Measurements from ENCODE around the gene MSH5. TPM values are rescaled to one million over a fixed set of nuclear protein-coding genes. Genes with fewer than 3 reads are reported as not detected.
A peak's percentile ranks its signal among the peaks of the same experiment; 100 is the strongest.

MSH5 gene
- total RNA-seq, 3 donors from 2014 or later: 14.1 to 29.9 (median 29.7) TPM

- ATAC-seq: peak; percentile 3
These were observed 2.4 kb upstream of the MSH5 start for GRCh38 chr6:31737315-31737990.

GRCh38 chr6:31737991-31738979, 1.5 kb upstream of the MSH5 start:
- Histone ChIP-seq H3K36me3 (ENCODE audit: low read depth) (no peaks in the 10 kb centered on the region), H3K4me1 (ENCODE audit: low read depth) (peaks cover 34% of the 10 kb centered on the region), H3K9me3 (no peaks in the 10 kb centered on the region), H3K4me3 (no peak overlapping the region)
- intact Hi-C loops (cut with DNase I, micrococcal nuclease): no loop called here
- ATAC-seq (peak; percentile 44), DNase-seq (peak; percentile 76 to 91 (median 77))
- peak; percentile 17 for TF ChIP-seq CTCF (IDR thresholded peaks at IDR 0.05)

More at GRCh38 chr6:31737315-31737990, 2.4 kb upstream of the MSH5 start:
- Histone ChIP-seq H3K36me3 (ENCODE audit: low read depth) (peaks cover 6% of the 10 kb centered on the region), H3K4me1 (ENCODE audit: low read depth) (peaks cover 35% of the 10 kb centered on the region), H3K9me3 (no peaks in the 10 kb centered on the region), H3K4me3 (no peak overlapping the region)
- intact Hi-C loops (cut with DNase I, micrococcal nuclease): no loop called here
- no peak for TF ChIP-seq CTCF (IDR thresholded peaks at IDR 0.05)
- peak in 2 of 3 donors; percentile 53 to 70 for DNase-seq

- Histone ChIP-seq H3K9me3 (no peaks in the 10 kb centered on the region), H3K36me3 (ENCODE audit: low read depth) (no peaks in the 10 kb centered on the region), H3K4me1 (ENCODE audit: low read depth) (peaks cover 23% of the 10 kb centered on the region), H3K4me3 (peak overlapping the region; percentile 20)
- DNase-seq (peak in 2 of 3 donors; percentile 46 to 72), ATAC-seq (peak; percentile 0)
- TF ChIP-seq CTCF (IDR thresholded peaks at IDR 0.05): no peak
- intact Hi-C loops (cut with DNase I, micrococcal nuclease): no loop called here
These were observed 805 bp downstream of the MSH5 start for GRCh38 chr6:31740397-31741223.

GRCh38 chr6:31741815-31742214, 2.0 kb downstream of the MSH5 start:
- Histone ChIP-seq H3K4me3 (no peak overlapping the region), H3K9me3 (no peaks in the 10 kb centered on the region), H3K36me3 (ENCODE audit: low read depth) (no peaks in the 10 kb centered on the region), H3K4me1 (ENCODE audit: low read depth) (peaks cover 20% of the 10 kb centered on the region)
- ATAC-seq (no peak), DNase-seq (no peak)
- no peak for TF ChIP-seq CTCF (IDR thresholded peaks at IDR 0.05)
- intact Hi-C loops (cut with DNase I, micrococcal nuclease): no loop called here

- Histone ChIP-seq H3K4me1 (ENCODE audit: low read depth) (peaks cover 11% of the 10 kb centered on the region), H3K9me3 (no peaks in the 10 kb centered on the region), H3K36me3 (ENCODE audit: low read depth) (no peaks in the 10 kb centered on the region), H3K4me3 (no peak overlapping the region)
- DNase-seq (no peak), ATAC-seq (no peak)
- intact Hi-C loops (cut with DNase I, micrococcal nuclease): no loop called here
- no peak for TF ChIP-seq CTCF (IDR thresholded peaks at IDR 0.05)
These were observed 3.1 kb downstream of the MSH5 start for GRCh38 chr6:31742894-31743293.

All from mucosa of descending colon (tissue), 3 donors.